ENCODE results near the gene RERG. TPM values are rescaled to one million over a fixed set of nuclear protein-coding genes. Genes with fewer than 3 reads are reported as not detected.
A peak's percentile ranks its signal among the peaks of the same experiment; 100 is the strongest.

The RERG gene
- total RNA-seq, 1 donor from 2014 or later, result 24.2 TPM

GRCh38 chr12:15194456-15195368 lies 26.5 kb downstream of the RERG start:
- H3K4me3 Mint-ChIP-seq, result peak overlapping the region; percentile 40
- H3K4me1 Mint-ChIP-seq (ENCODE audit: unreplicated experiment), result peaks cover 10% of the 10 kb centered on the region
- TF ChIP-seq CTCF (conservative IDR thresholded peaks at IDR 0.05), result no peak
- H3K27me3 Mint-ChIP-seq, result peaks cover 4% of the 10 kb centered on the region
- peak overlapping the region; percentile 72 for H3K27ac Mint-ChIP-seq
- H3K36me3 Mint-ChIP-seq, result peaks cover 38% of the 10 kb centered on the region
- peaks cover 7% of the 10 kb centered on the region for H3K9me3 Mint-ChIP-seq
- no peak for DNase-seq (ENCODE audit: extremely low spot score, unreplicated experiment)

GRCh38 chr12:15193946-15194345 lies 27.3 kb downstream of the RERG start:
- Mint-ChIP-seq H3K4me1 (ENCODE audit: unreplicated experiment) (peaks cover 10% of the 10 kb centered on the region), H3K4me3 (peak overlapping the region; percentile 40), H3K27ac (peak overlapping the region; percentile 72), H3K36me3 (peaks cover 38% of the 10 kb centered on the region), H3K9me3 (peaks cover 7% of the 10 kb centered on the region), H3K27me3 (peaks cover 4% of the 10 kb centered on the region)
- DNase-seq (ENCODE audit: extremely low spot score, unreplicated experiment), result no peak
- TF ChIP-seq CTCF (conservative IDR thresholded peaks at IDR 0.05), result no peak

- peaks cover 34% of the 10 kb centered on the region for H3K36me3 Mint-ChIP-seq
- no peak for DNase-seq (ENCODE audit: extremely low spot score, unreplicated experiment)
- peaks cover 10% of the 10 kb centered on the region for H3K4me1 Mint-ChIP-seq (ENCODE audit: unreplicated experiment)
- H3K27me3 Mint-ChIP-seq, result peaks cover 7% of the 10 kb centered on the region
- TF ChIP-seq CTCF (conservative IDR thresholded peaks at IDR 0.05), result no peak
- H3K27ac Mint-ChIP-seq, result peak overlapping the region; percentile 60
- H3K9me3 Mint-ChIP-seq, result peaks cover 7% of the 10 kb centered on the region
- peak overlapping the region; percentile 23 for H3K4me3 Mint-ChIP-seq
Measured at GRCh38 chr12:15192720-15193119, 28.5 kb downstream of the RERG start.

- H3K27me3 Mint-ChIP-seq, result peaks cover 7% of the 10 kb centered on the region
- DNase-seq (ENCODE audit: extremely low spot score, unreplicated experiment), result no peak
- peaks cover 32% of the 10 kb centered on the region for H3K36me3 Mint-ChIP-seq
- TF ChIP-seq CTCF (conservative IDR thresholded peaks at IDR 0.05), result no peak
- no peak overlapping the region for H3K27ac Mint-ChIP-seq
- no peak overlapping the region for H3K4me3 Mint-ChIP-seq
- H3K4me1 Mint-ChIP-seq (ENCODE audit: unreplicated experiment), result peaks cover 12% of the 10 kb centered on the region
- peaks cover 7% of the 10 kb centered on the region for H3K9me3 Mint-ChIP-seq
Measured at GRCh38 chr12:15188127-15188526, 33.1 kb downstream of the RERG start.

- Mint-ChIP-seq H3K4me3 (peak overlapping the region; percentile 37), H3K36me3 (peaks cover 28% of the 10 kb centered on the region), H3K4me1 (ENCODE audit: unreplicated experiment) (peaks cover 14% of the 10 kb centered on the region), H3K27ac (peak overlapping the region; percentile 53), H3K9me3 (peaks cover 5% of the 10 kb centered on the region), H3K27me3 (peaks cover 6% of the 10 kb centered on the region)
- TF ChIP-seq CTCF (conservative IDR thresholded peaks at IDR 0.05), result no peak
- no peak for DNase-seq (ENCODE audit: extremely low spot score, unreplicated experiment)
Measured at GRCh38 chr12:15186597-15186996, 34.6 kb downstream of the RERG start.
